Endothelial cell of umbilical vein (primary cell): Measurements from ENCODE around the gene GLP2R. TPM values are rescaled to one million over a fixed set of nuclear protein-coding genes. Genes with fewer than 3 reads are reported as not detected.

Experiments
- BruUV-seq: library from RNA; stranded (reverse); fragments of 400-500 nt; replicated peaks from 2 replicates; lab custom pipeline; 2021; lab: Mats Ljungman, UMichigan
- CTCF ChIA-PET: fragments of 300-600, 350-600 bp; sonication (Branson Sonifier 250); formaldehyde crosslinking; loops from one replicate; lab custom pipeline; 2021; ENCODE audit warnings: antibody characterized with exemption, inconsistent platforms; lab: Charles Lee
- POLR2A ChIA-PET: fragments of 300-600, 350-600 bp; sonication (Branson Sonifier 250); formaldehyde crosslinking; loops from one replicate; lab custom pipeline; 2021; ENCODE audit warnings: antibody characterized with exemption, inconsistent platforms; lab: Charles Lee
- DNase-seq: peaks from one replicate; pipeline ENCODE4 v3.0.0-alpha.2; 2011; ENCODE audit warnings: low read depth, low spot score
- FAIRE-seq: peaks from 2 replicates; lab custom pipeline; 2011; peaks lifted over from hg19 to GRCh38; lab: Jason Lieb, UNC
- H2AFZ ChIP-seq: 2 replicates; pipeline ENCODE4 v1.6.0; 2012; ENCODE audit warnings: low read depth, low read length, control low read depth, inconsistent platforms
- H3K27ac ChIP-seq: 2 replicates; pipeline ENCODE4 v1.5.1; 2011; ENCODE audit warnings: low read depth, mild to moderate bottlenecking, control low read depth, low read length, moderate library complexity; ENCODE audit not compliant: insufficient read depth
- H3K27me3 ChIP-seq, 2 experiments: 2 replicates each; pipeline versions ENCODE4 v1.6.0 to v1.6.1; 2011; ENCODE audit warnings: low read length in 2 of 2, mixed read lengths in 1 of 2; ENCODE audit not compliant: control insufficient read depth in 2 of 2, insufficient read depth in 2 of 2
- H3K36me3 ChIP-seq, 2 experiments: 2 replicates in 1 of 2; 3 replicates in 1 of 2; pipeline ENCODE4 v1.5.1; 2011; ENCODE audit warnings: low read length in 2 of 2, mild to moderate bottlenecking in 1 of 2, moderate library complexity in 1 of 2; ENCODE audit not compliant: control insufficient read depth in 2 of 2, insufficient read depth in 2 of 2; ENCODE audit errors: extremely low read depth in 1 of 2
- H3K4me1 ChIP-seq: 3 replicates; pipeline ENCODE4 v1.5.1; 2011; ENCODE audit warnings: mild to moderate bottlenecking, low read length; ENCODE audit not compliant: control insufficient read depth, insufficient read depth; ENCODE audit errors: extremely low read depth
- H3K4me2 ChIP-seq: 2 replicates; pipeline ENCODE4 v1.6.1; 2011; ENCODE audit warnings: low read length, control low read depth, mixed read lengths; ENCODE audit not compliant: insufficient read depth
- H3K4me3 ChIP-seq, 3 experiments: fragments of 200-600 bp in 1 of 3; sonication (generic), shearing (Covaris generic) in 1 of 3; replicated peaks in 1 of 3; 2 replicates each; pipeline ENCODE4 v1.5.1; 2011 to 2016; ENCODE audit warnings: control low read depth in 3 of 3, low read length in 3 of 3, mild to moderate bottlenecking in 2 of 3, inconsistent platforms in 1 of 3, low read depth in 1 of 3, moderate library complexity in 1 of 3; ENCODE audit not compliant: insufficient read depth in 1 of 3
- H3K79me2 ChIP-seq: 2 replicates; pipeline ENCODE4 v1.6.0; 2012; ENCODE audit warnings: low read length, inconsistent platforms; ENCODE audit not compliant: control insufficient read depth, insufficient read depth
- H3K9ac ChIP-seq: replicated peaks from 2 replicates; pipeline ENCODE3; 2011; ENCODE audit warnings: low read length, control low read depth; ENCODE audit not compliant: insufficient read depth; ENCODE audit errors: extremely low read depth
- H3K9me1 ChIP-seq: replicated peaks from 3 replicates; pipeline ENCODE4 v1.6.0; 2011; ENCODE audit warnings: mild to moderate bottlenecking, low read length; ENCODE audit not compliant: control insufficient read depth, insufficient read depth; ENCODE audit errors: extremely low read depth
- H3K9me3 ChIP-seq: replicated peaks from 2 replicates; pipeline ENCODE4 v1.5.1; 2012; ENCODE audit warnings: low read length, inconsistent platforms; ENCODE audit not compliant: control insufficient read depth, insufficient read depth
- H4K20me1 ChIP-seq: replicated peaks from 2 replicates; pipeline ENCODE3; 2011; ENCODE audit warnings: mild to moderate bottlenecking, low read length; ENCODE audit not compliant: control insufficient read depth, insufficient read depth; ENCODE audit errors: extremely low read depth
- CTCF ChIP-seq, 2 donors: IDR thresholded peaks; 1 replicate in 1 of 2; 2 replicates in 1 of 2; pipeline ENCODE4 v1.5.1; 2011; ENCODE audit warnings: low read length in 2 of 2, mild to moderate bottlenecking in 2 of 2, moderate library complexity in 2 of 2, control low read depth in 1 of 2, inconsistent platforms in 1 of 2, low read depth in 1 of 2; ENCODE audit not compliant: insufficient read depth in 1 of 2; ENCODE audit errors: extremely low read depth in 1 of 2
- EZH2 ChIP-seq: IDR thresholded peaks from 2 replicates; pipeline ENCODE4 v1.6.1; 2012; ENCODE audit warnings: borderline replicate concordance, low read depth, mild to moderate bottlenecking, moderate library complexity, low read length, inconsistent platforms; ENCODE audit not compliant: severe bottlenecking
- FOS ChIP-seq: IDR thresholded peaks from 2 replicates; pipeline ENCODE4 v1.6.1; 2011; ENCODE audit warnings: mild to moderate bottlenecking, low read length, moderate library complexity, borderline replicate concordance; ENCODE audit not compliant: insufficient read depth
- GATA2 ChIP-seq: IDR thresholded peaks from 2 replicates; pipeline ENCODE4 v1.7.0; 2011; ENCODE audit warnings: low read depth, mild to moderate bottlenecking, moderate library complexity, mixed read lengths, low read length; ENCODE audit not compliant: insufficient read length, insufficient read depth
- JUN ChIP-seq: IDR thresholded peaks from 2 replicates; pipeline ENCODE4 v1.6.1; 2011; ENCODE audit warnings: borderline replicate concordance, low read depth; ENCODE audit not compliant: insufficient read length, insufficient read depth
- MAX ChIP-seq: IDR thresholded peaks from 2 replicates; pipeline ENCODE4 v1.6.1; 2011; ENCODE audit not compliant: insufficient read depth, insufficient read length
- MYC ChIP-seq: IDR thresholded peaks from one replicate; pipeline ENCODE4 v1.6.1; 2011; ENCODE audit warnings: mild to moderate bottlenecking, low read depth, low read length
- POLR2A ChIP-seq: IDR thresholded peaks from 2 replicates; pipeline ENCODE4 v1.6.1; 2012; ENCODE audit warnings: low read depth, mild to moderate bottlenecking, control low read depth, low read length
- dilution Hi-C: fragments of 300-500 bp; cut with MboI; formaldehyde crosslinking; loops from one replicate; pipeline ENCODE4 v1.15.0; 2019; ENCODE audit warnings: low sequenced_read_pairs; ENCODE audit not compliant: extremely low pct_ligation_motif_present
- intact Hi-C: fragments of 100-400 bp; cut with micrococcal nuclease; formaldehyde crosslinking; loops from one replicate; pipeline ENCODE4 v1.10.0; 2022
- polyA plus RNA-seq, 4 experiments: library from polyadenylated mRNA; depleted of rRNA in 3 of 4; stranded (reverse) in 3 of 4; unstranded in 1 of 4; fragments of >200 nt; gene quantifications; 2 replicates each; pipeline versions ENCODE4 v1.2.1 to v1.2.3, GENCODE V29; 2011 to 2012; ENCODE audit warnings: missing spikeins in 1 of 4
- total RNA-seq: library from RNA; stranded (reverse); gene quantifications from 2 replicates; pipeline ENCODE4 v1.2.3, GENCODE V29; 2021

The GLP2R gene
- total and polyA plus RNA-seq, 2 donors (not counting 3 experiments of a cell fraction or from before 2014, with no cell fraction given) = not detected

GRCh38 chr17:9811537-9811936, 14.2 kb upstream of the GLP2R start:
- POLR2A ChIA-PET = no interaction called here
- CTCF ChIA-PET = no interaction called here

More at GRCh38 chr17:9811537-9811936, 14.2 kb upstream of the GLP2R start:
- TF ChIP-seq MAX (no peak), CTCF (IDR thresholded peaks at IDR 0.05; ENCODE audit: extremely low read depth in 1 of 2, insufficient read depth in 1 of 2, low read depth in 1 of 2, low read length in 2 of 2) (no peak), GATA2 (no peak), MYC (no peak), POLR2A (no peak), FOS (no peak), JUN (no peak), EZH2 (no peak)
- Histone ChIP-seq H3K27me3 (no peaks in the 10 kb centered on the region), H3K27ac (no peak overlapping the region), H3K4me1 (no peaks in the 10 kb centered on the region), H3K79me2 (no peaks in the 10 kb centered on the region), H3K36me3 (no peaks in the 10 kb centered on the region), H3K4me3 (no peak overlapping the region), H4K20me1 (no peaks in the 10 kb centered on the region), H3K9ac (no peak overlapping the region), H3K9me1 (no peaks in the 10 kb centered on the region), H3K4me2 (no peak overlapping the region), H2AFZ (no peak overlapping the region), H3K9me3 (peaks cover 12% of the 10 kb centered on the region)
- BruUV-seq = no TSS peak
- FAIRE-seq (no peak), DNase-seq (no peak)
- dilution Hi-C loops = no loop called here
- intact Hi-C loops = no loop called here
